C4-2B (cell line): ENCODE results near the gene SUPT20HL2.

Experiments used
- CTCF ChIP-seq: fragments of 450-650 bp; conservative IDR thresholded peaks from 2 replicates; pipeline ENCODE4 v1.5.1; 2017; ENCODE audit warnings: mild to moderate bottlenecking
- ZFX ChIP-seq: fragments of 450-650 bp; IDR thresholded peaks from 2 replicates; pipeline ENCODE4 v1.6.1; 2017

GRCh38 chrX:24335871-24336270 lies 22.0 kb upstream of the SUPT20HL2 start:
- TF ChIP-seq CTCF (no peak), ZFX (no peak)
